ENCODE measurements around the gene NFIA.

DNA sequence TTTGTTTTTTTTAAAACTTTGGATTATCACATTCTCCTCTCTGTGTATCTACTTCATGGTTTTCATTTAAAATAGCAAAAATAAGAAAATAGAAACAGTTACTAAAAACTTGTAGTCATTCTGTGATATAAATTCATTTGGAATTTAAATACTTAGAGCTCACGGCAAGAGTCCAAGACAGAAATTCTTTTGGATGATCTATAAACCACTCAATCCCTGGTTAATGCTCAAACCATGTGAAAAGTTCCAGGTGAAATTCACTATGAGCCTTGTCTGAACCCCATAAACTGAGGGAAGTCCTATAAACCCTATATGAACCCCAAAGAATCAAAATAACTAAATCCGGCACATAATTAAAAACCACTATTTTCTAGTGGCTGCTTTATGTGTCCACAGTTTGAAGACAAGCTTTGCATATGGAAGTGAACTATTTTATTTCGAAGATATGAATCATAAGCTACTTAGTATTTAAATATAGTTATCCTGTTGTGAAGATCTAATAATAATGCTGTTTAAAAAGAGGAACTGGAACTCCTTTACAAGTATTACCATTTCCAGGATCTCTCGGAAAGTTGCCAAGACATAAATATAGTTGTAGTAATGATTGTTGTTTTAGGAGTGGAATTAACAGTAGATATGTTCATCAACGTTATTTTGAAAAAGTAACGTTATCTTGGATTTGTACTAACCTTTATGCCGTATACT lies 163.5 kb downstream of the NFIA start:
- no peak for TF ChIP-seq DDX20 (tag; IDR thresholded peaks at IDR 0.05; ENCODE audit: low read depth)
- no peak for TF ChIP-seq SRSF9 (IDR thresholded peaks at IDR 0.05; ENCODE audit: borderline replicate concordance, low read depth, low read length)
- TF ChIP-seq POLR2AphosphoS5 (IDR thresholded peaks at IDR 0.05; ENCODE audit: control insufficient read depth, insufficient read depth, low read depth, low read length) = no peak
- no peak for TF ChIP-seq HDAC1 (IDR thresholded peaks at IDR 0.05)
- no peak for TF ChIP-seq EZH2 (IDR thresholded peaks at IDR 0.05; ENCODE audit: borderline replicate concordance, low read depth, low read length)
- TF ChIP-seq POLR2A (conservative IDR thresholded peaks at IDR 0.05) = no peak
- TF ChIP-seq ADNP (tag; IDR thresholded peaks at IDR 0.05) = no peak
- no peak for TF ChIP-seq ZEB2 (IDR thresholded peaks at IDR 0.05)
- TF ChIP-seq, protein P1, sequence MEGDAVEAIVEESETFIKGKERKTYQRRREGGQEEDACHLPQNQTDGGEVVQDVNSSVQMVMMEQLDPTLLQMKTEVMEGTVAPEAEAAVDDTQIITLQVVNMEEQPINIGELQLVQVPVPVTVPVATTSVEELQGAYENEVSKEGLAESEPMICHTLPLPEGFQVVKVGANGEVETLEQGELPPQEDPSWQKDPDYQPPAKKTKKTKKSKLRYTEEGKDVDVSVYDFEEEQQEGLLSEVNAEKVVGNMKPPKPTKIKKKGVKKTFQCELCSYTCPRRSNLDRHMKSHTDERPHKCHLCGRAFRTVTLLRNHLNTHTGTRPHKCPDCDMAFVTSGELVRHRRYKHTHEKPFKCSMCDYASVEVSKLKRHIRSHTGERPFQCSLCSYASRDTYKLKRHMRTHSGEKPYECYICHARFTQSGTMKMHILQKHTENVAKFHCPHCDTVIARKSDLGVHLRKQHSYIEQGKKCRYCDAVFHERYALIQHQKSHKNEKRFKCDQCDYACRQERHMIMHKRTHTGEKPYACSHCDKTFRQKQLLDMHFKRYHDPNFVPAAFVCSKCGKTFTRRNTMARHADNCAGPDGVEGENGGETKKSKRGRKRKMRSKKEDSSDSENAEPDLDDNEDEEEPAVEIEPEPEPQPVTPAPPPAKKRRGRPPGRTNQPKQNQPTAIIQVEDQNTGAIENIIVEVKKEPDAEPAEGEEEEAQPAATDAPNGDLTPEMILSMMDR (IDR thresholded peaks at IDR 0.05 in 2 of 3, conservative IDR thresholded peaks at IDR 0.05 in 1 of 3; ENCODE audit: insufficient read depth in 2 of 3, low read depth in 1 of 3, low read length in 3 of 3) = no peak
- no peak for TF ChIP-seq TCF7L2 (IDR thresholded peaks at IDR 0.05; ENCODE audit: low read depth, low read length)
